ENCODE data around the gene TMX4. TPM values are rescaled to one million over a fixed set of nuclear protein-coding genes. Genes with fewer than 3 reads are reported as not detected.

Gene TMX4
- total RNA-seq, 2 donors from 2014 or later, result 26.0 to 26.6 TPM

- intact Hi-C loops (cut with DNase I, micrococcal nuclease), result no loop called here
- DNase-seq, result no peak
- ATAC-seq, result no peak
Observed at GRCh38 chr20:8021541-8022269, 2.1 kb upstream of the TMX4 start.

DNA sequence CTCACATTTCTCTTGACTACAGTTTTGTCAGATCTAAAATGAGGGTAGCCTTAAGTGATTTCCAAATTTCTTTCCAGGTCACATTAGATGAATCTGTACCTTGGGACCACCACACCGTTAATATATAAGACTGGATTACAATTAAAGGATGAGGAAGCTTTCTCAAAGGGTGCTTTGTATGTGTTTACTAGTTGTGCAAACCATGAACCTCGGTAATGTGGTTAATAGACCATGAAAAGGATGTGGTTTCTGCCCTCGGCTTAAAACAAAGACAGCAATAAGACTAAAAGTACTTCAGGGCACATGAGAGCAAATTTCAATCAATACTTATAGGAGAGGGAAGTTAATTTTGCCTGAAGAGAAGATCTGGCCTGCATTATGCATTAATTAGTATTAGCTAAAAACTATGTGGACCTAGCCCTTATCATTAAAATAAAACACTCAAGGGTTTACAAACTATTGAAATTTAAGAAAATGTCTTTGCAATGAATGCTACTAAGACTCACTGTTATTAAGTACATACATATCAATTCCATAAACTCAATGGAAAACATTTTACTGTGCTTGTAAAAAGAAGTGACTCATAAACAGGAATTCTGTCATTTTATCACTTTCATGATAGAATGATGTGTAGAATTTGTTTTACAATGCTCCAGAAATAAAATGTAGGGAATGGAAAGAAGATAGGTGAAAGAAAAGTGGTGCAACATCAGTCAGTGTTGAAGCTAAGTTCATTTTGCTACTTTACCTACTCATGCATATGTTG lies 936 bp upstream of the TMX4 start:
- DNase-seq (no peak), ATAC-seq (no peak)
- intact Hi-C loops (cut with DNase I, micrococcal nuclease), result no loop called here

- ATAC-seq, result no peak
- DNase-seq, result no peak
- intact Hi-C loops (cut with DNase I, micrococcal nuclease), result no loop called here
Observed at GRCh38 chr20:8019998-8020247, 362 bp upstream of the TMX4 start.

GRCh38 chr20:8018958-8019245 lies 659 bp downstream of the TMX4 start:
- intact Hi-C loops (cut with DNase I, micrococcal nuclease), result no loop called here
- DNase-seq (no peak), ATAC-seq (peak; percentile 68)

GRCh38 chr20:8012724-8013123 lies 6.8 kb downstream of the TMX4 start:
- ATAC-seq, result no peak
- intact Hi-C loops (cut with DNase I, micrococcal nuclease), result no loop called here
- no peak for DNase-seq

GRCh38 chr20:8008733-8009132 lies 10.8 kb downstream of the TMX4 start:
- DNase-seq, result no peak
- no peak for ATAC-seq
- intact Hi-C loops (cut with DNase I, micrococcal nuclease), result no loop called here

DNA sequence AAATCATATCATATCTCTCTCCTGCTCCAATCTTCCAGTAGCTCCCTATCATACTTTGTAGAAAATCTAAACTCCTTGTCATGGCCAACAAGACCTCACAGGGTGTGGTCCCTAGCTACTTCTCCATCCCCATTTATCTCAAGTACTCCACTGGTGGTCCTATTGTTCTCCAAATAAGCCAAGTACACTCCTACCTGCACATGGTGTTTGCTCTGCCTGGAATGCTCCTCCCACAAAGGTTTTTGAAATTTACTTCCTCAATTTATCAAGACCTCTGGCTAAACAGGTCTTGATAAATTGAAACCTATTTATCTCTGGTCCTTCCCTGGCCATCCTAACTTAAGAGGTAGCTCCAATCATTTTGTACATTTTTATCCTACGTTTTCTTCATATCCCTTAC lies 12.1 kb downstream of the TMX4 start:
- DNase-seq (no peak), ATAC-seq (no peak)
- intact Hi-C loops (cut with DNase I, micrococcal nuclease), result no loop called here

GRCh38 chr20:8005575-8006366 lies 13.8 kb downstream of the TMX4 start:
- ATAC-seq (no peak), DNase-seq (no peak)
- intact Hi-C loops (cut with DNase I, micrococcal nuclease), result no loop called here

GRCh38 chr20:8005033-8005432 lies 14.5 kb downstream of the TMX4 start:
- no peak for DNase-seq
- ATAC-seq, result no peak
- intact Hi-C loops (cut with DNase I, micrococcal nuclease), result no loop called here

GRCh38 chr20:8002056-8002455 lies 17.5 kb downstream of the TMX4 start:
- ATAC-seq (no peak), DNase-seq (no peak)
- intact Hi-C loops (cut with DNase I, micrococcal nuclease), result no loop called here

- no peak for DNase-seq
- intact Hi-C loops (cut with DNase I, micrococcal nuclease), result no loop called here
- ATAC-seq, result no peak
Observed at GRCh38 chr20:8000796-8001195, 18.8 kb downstream of the TMX4 start.

DNA sequence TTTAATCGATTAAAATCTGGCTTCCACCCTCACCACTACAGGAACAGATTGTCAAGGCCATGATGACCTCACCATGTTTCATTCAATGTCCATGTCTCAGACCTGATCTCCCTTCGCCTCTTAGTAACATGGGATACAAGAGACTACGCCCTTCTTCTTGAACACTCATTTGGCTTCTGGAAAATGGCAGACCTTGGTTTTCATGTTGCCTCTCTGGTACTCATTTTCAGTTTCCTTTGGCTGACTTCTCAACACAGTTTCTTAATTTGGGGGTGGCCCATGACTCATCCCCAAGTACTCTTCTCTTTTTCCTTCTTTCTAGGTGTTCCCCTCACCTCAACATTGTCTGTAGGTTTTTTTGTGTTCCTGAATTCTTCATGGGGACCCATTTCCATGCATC lies 22.7 kb downstream of the TMX4 start:
- ATAC-seq (no peak), DNase-seq (no peak)
- intact Hi-C loops (cut with DNase I, micrococcal nuclease), result no loop called here

DNA sequence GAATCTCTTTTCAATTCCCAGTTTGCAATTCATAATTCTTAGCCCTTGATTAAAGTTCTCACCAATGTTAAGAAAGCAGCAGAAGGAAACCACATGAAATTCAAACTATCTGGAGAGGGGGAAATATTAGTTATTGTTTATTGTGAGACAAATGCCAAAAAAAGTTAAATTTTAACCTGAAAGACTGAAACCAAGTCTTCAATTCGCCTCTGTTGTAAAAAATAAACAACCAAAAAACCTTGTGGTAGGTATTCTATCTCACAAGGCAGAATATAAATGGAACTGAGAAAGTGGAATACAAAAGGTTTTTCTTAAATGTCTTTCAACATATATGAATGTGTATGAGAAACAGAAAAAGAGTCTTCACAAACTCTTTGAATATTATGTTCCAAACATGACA lies 24.8 kb downstream of the TMX4 start:
- ATAC-seq, result no peak

DNA sequence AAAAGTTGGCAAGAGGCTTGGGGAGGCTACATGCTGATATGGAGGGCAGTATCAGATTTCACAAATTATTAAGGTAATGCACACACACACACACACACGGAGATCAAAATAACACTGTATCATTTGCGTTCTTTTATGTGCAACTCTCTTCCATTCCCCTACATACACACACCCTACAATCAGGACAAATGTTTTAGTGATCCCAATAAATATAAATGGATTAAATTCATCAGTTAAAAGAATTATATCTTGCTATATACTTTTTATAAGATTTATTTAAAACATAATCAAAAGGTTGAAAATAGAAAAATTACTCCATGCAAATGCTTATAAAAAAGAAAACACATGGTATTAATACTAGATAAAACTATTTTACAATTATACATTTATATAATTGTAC lies 25.9 kb downstream of the TMX4 start:
- ATAC-seq (no peak), DNase-seq (no peak)
- intact Hi-C loops (cut with DNase I, micrococcal nuclease), result no loop called here

More for the DNA sequence above, 24.8 kb downstream of the TMX4 start:
- DNase-seq, result no peak
- intact Hi-C loops (cut with DNase I, micrococcal nuclease), result no loop called here

- intact Hi-C loops (cut with DNase I, micrococcal nuclease), result no loop called here
- DNase-seq (no peak), ATAC-seq (no peak)
Observed at GRCh38 chr20:7993238-7993637, 26.3 kb downstream of the TMX4 start.

GRCh38 chr20:7990385-7990784 lies 29.2 kb downstream of the TMX4 start:
- no peak for DNase-seq
- intact Hi-C loops (cut with DNase I, micrococcal nuclease), result no loop called here
- ATAC-seq, result no peak

- no peak for DNase-seq
- intact Hi-C loops (cut with DNase I, micrococcal nuclease), result no loop called here
Observed at GRCh38 chr20:7989379-7989778, 30.2 kb downstream of the TMX4 start.

DNA sequence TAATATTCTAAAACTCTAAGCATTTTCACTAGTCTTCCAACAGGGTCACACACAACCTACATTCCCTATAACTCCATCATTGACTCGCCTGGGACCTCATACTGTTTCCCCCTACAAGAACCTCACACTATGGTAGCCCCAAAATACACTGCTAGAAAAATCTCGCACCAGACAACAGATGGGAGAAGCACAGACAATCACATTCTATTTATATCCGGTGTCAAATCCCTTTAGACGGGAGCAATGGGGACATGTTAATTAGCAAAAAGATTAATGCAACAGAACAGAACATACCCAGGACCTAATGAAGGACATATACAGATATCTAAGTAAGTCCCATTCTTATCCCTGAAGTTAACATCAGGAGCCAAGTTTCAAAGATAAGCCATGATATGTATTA lies 33.6 kb downstream of the TMX4 start:
- DNase-seq (no peak), ATAC-seq (no peak)
- intact Hi-C loops (cut with DNase I, micrococcal nuclease), result no loop called here

More at GRCh38 chr20:7989379-7989778, 30.2 kb downstream of the TMX4 start:
- ATAC-seq, result no peak

DNA sequence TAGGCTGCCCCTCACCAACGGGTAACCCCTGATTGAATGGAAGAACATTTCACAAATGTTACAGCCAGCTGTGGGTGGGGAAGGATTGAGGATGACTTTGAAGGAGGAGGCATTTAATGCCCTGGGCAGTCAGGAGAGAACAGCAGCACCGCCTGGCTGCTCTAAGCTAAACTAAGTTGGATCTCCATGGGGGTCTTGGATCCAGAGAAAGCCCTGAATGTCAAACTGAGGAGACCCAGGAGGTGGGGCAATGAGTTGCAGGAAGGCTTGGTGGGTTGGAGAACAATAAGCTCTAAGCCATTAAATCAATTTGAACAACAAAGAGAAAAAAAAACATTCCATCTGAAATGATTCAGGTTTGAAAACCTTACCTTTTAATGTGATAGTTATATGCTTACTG lies 35.4 kb downstream of the TMX4 start:
- no peak for DNase-seq
- intact Hi-C loops (cut with DNase I, micrococcal nuclease), result no loop called here
- ATAC-seq, result no peak

DNA sequence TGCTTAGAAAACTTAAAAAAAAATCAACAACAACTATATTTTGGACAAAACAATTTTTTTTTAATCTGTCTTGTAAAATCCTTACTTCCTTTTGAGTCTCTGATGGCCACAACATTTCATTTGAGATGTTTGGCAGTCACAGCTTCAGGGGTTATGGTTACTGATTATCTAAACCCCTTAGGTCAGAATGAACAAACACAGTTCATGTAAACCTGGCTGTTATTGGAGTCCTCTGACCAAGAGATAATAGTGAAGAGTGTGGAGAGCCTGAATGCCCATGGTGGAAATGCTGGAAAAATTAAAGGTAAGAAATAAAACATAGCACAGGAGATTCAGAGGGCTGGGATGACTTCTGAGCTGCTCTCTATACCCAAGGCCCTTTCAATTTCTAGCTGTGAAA lies 38.2 kb downstream of the TMX4 start:
- ATAC-seq (no peak), DNase-seq (no peak)
- intact Hi-C loops (cut with DNase I, micrococcal nuclease), result no loop called here

Measured in left colon (tissue), 2 donors.